ENCODE results near the gene NELL1.

GRCh38 chr11:20874358-20874757 lies 205.0 kb downstream of the NELL1 start:
- TF ChIP-seq CTCF (IDR thresholded peaks at IDR 0.05) = peak; percentile 17
- TF ChIP-seq EZH2 (IDR thresholded peaks at IDR 0.05) = no peak

Measured in neural progenitor cell (in vitro differentiated cells).